GM19193 (cell line): ENCODE measurements around the gene ADAMTS15.

Source experiments
- POLR2A ChIP-seq: IDR thresholded peaks from 4 replicates; pipeline ENCODE4 v1.6.1; 2011; ENCODE audit not compliant: insufficient read depth, insufficient read length; ENCODE audit errors: extremely low read depth

The ADAMTS15 gene

DNA sequence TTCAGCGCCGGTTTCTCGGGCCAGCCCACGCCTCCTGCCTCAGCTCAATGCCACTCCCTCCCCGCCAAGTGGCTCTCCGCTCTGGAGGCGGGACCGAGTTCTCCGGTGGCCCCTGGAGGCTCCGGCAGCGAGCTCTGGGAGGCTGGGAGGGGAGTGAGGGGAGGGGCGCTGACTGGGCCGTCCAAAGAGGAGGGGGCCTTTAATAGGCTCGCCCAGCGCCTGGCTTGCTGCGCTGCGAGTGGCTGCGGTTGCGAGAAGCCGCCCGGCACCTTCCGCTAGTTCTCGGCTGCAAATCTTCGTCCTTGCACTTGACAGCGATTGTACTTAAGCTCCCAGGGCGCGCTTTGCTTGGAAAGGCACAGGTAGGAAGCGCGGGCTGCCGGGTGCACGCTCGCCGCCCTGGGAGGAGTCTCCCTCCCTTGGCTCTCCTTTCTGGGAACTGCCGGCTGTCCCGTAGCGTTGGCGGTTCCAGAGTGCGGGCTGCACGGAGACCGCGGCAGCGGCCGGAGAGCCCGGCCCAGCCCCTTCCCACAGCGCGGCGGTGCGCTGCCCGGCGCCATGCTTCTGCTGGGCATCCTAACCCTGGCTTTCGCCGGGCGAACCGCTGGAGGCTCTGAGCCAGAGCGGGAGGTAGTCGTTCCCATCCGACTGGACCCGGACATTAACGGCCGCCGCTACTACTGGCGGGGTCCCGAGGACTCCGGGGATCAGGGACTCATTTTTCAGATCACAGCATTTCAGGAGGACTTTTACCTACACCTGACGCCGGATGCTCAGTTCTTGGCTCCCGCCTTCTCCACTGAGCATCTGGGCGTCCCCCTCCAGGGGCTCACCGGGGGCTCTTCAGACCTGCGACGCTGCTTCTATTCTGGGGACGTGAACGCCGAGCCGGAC is at the start of gene ADAMTS15:
Gene ADAMTS15, plus strand, starts transcription at position 230 of the 894 bp plus-strand sequence. Its CDS starts 329 bp downstream, at position 559.
- TF ChIP-seq POLR2A: no peak

DNA sequence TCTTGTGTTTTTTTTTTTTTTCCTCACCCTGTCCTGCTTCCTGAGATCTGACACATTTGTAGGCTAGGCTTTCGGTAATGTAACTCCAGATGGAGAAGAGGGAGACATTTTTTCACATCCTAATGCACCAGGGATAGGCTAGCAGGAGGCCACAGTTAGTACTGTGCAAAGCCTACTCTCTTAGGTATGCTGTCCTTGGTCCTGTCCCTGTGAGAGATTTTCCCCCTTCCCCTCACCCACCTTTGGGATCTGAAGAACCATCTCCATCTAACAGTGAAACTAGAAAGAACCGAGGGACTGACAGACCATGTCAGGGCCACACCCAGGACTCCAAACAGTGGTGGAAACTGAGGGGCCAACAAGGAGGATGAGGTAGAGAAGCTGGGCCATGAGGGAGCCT is 49.2 kb upstream of the ADAMTS15 start:
- TF ChIP-seq POLR2A: no peak

GRCh38 chr11:130400781-130401483 is 47.5 kb upstream of the ADAMTS15 start:
- TF ChIP-seq POLR2A: no peak

- no peak for TF ChIP-seq POLR2A
Observed at GRCh38 chr11:130402570-130402969, 45.9 kb upstream of the ADAMTS15 start.

DNA sequence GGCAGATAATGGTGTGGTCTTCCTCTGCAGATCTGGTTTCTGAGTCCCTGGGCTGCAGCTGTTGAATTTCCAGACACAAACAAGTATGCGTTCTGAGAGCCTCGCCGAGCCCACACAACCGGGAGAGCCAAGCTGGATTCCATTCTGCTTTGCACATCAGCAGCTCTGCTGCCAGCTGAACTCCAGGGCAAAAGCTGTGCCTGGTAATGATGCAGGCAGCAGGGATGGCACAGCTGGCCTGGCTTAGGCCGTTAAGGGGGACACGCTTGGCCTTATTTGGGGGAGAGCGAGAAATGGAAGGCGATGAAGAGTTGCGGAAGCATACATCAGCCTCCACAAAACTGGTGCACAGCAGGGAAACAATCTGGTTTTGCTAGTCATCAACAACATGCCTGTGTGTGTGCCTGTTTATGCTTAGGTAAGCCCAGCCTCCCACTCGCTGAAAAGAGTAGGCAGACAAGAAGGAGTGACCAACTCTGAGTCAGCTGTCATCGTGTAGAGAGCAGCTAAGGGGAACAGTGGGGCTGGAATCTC is 45.1 kb upstream of the ADAMTS15 start:
- TF ChIP-seq POLR2A: no peak

DNA sequence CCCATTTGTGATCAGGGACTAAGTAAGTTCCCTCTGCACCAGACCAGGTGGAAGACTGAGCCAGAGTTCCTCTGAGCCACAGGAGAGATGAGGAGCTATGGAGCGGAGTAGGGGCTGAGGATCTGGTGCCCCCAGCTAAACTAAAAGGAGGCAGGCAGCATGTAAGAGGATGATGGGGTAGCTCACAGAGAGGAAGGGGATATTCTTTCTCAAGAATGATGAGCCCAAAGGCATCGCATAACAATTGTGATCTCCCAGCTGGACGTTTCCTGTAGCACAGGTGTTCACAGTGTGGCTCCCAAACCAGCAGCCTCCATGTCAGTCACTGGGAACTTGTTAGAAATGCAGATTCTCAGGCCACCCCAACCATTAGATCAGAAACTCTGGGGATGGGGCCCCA is 44.5 kb upstream of the ADAMTS15 start:
- no peak for TF ChIP-seq POLR2A

DNA sequence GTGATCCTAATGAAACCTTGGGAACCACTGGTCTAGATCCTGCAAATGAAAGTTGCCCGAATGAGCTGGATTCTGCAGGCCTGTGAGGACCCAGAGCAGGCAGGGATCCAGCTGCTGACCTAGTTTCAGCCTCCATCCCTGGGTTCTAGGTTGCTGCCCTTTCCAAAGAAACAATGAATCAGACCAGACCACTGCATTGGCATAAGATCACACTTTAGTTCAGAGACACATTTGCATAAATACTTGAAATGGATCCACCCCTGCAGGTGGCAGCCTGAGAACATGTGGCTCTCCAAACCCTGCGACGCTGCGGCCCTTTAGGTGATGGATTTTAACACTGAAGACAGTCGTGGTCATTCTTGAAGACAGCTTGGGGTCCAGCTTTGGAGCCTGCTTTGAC is 43.7 kb upstream of the ADAMTS15 start:
- TF ChIP-seq POLR2A: no peak

DNA sequence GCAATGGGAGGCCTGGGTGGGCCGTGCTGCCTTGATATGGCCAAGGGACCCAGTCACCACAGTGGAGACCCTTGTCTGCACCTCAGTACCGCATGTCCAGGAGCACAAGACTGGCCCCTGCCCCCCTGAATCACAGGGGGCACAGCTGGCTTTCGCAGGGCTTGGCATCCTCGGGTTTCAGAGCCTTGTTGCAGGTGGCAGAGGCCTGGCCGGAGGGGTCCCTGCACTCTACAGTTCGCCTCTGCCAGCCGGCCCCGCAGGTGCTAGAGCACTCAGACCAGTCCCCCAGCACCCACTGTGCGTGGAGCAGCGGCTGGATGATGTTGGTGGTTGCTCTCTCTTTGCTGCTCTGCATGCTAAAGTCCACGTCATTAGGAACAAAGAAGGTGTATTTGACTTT is 43.0 kb upstream of the ADAMTS15 start:
- TF ChIP-seq POLR2A: no peak

- TF ChIP-seq POLR2A: no peak
Observed at GRCh38 chr11:130407978-130408377, 40.5 kb upstream of the ADAMTS15 start.

DNA sequence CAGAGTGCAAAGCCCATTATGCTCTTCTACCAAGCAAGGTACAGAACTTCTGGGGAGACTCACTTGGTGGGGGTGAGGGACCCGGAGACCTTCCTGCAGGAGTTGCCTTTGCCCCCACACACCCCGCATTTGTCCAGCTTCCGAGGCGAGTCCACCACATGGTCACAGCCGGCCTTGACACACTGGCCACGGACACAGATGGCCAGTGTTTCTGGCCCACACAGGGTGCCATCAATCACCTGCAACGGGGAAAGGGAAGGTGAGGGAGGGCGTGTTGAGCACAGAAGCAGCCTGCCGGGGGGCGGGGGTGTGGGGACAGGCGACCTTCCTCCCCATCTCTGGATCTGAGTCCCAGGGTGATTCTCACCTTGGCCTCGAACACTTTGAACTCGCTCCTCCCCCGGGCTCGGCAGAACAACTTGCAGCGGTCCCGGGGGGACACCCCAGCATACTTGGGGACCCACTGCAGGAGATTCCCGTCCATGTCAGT is 40.0 kb upstream of the ADAMTS15 start:
- TF ChIP-seq POLR2A: no peak

DNA sequence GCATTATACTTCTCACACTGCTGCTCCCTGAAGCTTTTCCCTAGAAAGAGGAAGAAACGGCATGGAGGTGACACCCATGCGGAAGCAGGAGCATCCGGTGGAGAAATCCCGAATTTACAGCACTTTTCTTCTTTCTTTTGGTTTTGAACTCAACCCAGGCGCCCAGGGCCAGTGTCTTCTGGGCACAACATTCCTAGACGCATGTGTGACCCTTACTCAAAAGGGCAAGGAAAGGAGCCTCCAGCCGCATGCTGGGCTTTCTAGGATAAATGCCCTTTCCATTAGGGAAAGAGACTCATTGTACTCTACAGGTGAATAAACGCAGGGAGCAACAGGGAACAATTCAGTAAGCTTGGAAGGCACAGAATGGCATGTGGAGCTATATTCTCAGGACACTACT is 39.5 kb upstream of the ADAMTS15 start:
- TF ChIP-seq POLR2A: no peak

GRCh38 chr11:130409594-130410388 is 38.7 kb upstream of the ADAMTS15 start:
- no peak for TF ChIP-seq POLR2A

- no peak for TF ChIP-seq POLR2A
Observed at GRCh38 chr11:130411223-130411622, 37.2 kb upstream of the ADAMTS15 start.

- TF ChIP-seq POLR2A: no peak
Observed at GRCh38 chr11:130413405-130414106, 34.9 kb upstream of the ADAMTS15 start.
